Measurements from ENCODE around the gene RASA4B. TPM values are rescaled to one million over a fixed set of nuclear protein-coding genes. Genes with fewer than 3 reads are reported as not detected.
"Not testable (repeated sequence)": the region's sequence is repeated elsewhere in the genome, so short reads cannot be mapped to it uniquely, and the experiment has no call there.

The RASA4B gene
- total RNA-seq, 2 donors from 2014 or later: 2.0 to 25.7 TPM

DNA sequence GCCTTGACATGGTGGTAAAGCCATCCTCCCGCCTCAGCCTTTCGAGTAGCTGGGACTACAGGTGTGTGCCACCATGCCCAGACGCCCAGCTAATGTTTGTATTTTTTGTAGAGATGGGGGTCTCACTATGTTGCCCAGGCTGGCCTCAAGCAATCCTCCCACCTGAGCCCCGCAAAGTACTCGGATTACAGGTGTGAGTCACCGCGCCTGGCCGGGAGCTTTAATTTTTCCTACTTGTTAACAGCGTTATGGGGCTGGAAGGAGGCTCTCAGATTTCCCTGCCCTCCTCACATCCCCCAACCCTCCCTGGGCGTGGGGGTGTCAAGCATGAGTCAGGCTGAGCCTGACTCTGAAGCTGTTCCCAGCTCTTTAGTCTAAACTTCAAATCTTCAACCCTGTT lies 61.2 kb downstream of the RASA4B start:
- TF ChIP-seq POLR2AphosphoS5 (IDR thresholded peaks at IDR 0.05): no peak
- TF ChIP-seq, protein P1, sequence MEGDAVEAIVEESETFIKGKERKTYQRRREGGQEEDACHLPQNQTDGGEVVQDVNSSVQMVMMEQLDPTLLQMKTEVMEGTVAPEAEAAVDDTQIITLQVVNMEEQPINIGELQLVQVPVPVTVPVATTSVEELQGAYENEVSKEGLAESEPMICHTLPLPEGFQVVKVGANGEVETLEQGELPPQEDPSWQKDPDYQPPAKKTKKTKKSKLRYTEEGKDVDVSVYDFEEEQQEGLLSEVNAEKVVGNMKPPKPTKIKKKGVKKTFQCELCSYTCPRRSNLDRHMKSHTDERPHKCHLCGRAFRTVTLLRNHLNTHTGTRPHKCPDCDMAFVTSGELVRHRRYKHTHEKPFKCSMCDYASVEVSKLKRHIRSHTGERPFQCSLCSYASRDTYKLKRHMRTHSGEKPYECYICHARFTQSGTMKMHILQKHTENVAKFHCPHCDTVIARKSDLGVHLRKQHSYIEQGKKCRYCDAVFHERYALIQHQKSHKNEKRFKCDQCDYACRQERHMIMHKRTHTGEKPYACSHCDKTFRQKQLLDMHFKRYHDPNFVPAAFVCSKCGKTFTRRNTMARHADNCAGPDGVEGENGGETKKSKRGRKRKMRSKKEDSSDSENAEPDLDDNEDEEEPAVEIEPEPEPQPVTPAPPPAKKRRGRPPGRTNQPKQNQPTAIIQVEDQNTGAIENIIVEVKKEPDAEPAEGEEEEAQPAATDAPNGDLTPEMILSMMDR (IDR thresholded peaks at IDR 0.05): no peak
- no peak for TF ChIP-seq POLR2A (IDR thresholded peaks at IDR 0.05)
- Histone ChIP-seq H3K4me3 (no peak overlapping the region), H3K27ac (no peak overlapping the region), H3K36me3 (peaks cover 0 to 8% of the 10 kb centered on the region in 2 donors), H3K9me3 (no peaks in the 10 kb centered on the region), H3K27me3 (replicated peaks; ENCODE audit: insufficient read depth) (no peaks in the 10 kb centered on the region), H3K4me1 (replicated peaks) (no peaks in the 10 kb centered on the region)
- intact Hi-C loops (cut with DNase I): no loop called here
- no peak for DNase-seq (ENCODE audit: low spot score)
- WGBS: 65% methylated on average over 10 of the region's 10 CpGs

DNA sequence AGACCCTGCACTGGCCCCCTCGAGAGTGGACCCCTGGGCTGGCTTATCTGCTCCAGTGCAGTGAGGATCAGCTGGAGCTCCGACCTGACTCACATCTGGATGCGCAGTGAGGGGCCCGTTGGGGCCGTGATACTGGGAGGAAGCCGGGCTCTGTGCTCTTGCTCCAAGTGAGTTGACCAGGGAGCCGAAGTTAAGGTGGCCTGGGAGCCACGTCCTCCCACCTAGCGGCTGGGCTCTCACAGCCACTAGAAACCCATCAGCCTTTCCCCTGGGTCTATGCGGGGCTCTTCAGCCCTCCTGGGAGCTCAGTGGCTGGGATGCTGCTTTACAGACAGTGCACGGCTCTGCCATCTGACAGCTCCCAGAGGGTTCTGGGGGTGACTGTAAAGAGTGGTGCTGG lies 62.0 kb downstream of the RASA4B start:
- Histone ChIP-seq H3K4me1 (replicated peaks) (no peaks in the 10 kb centered on the region), H3K27me3 (replicated peaks; ENCODE audit: insufficient read depth) (no peaks in the 10 kb centered on the region), H3K9me3 (no peaks in the 10 kb centered on the region), H3K36me3 (peaks cover 0 to 8% of the 10 kb centered on the region in 2 donors), H3K27ac (no peak overlapping the region), H3K4me3 (no peak overlapping the region)
- WGBS: 87% methylated on average over 11 of the region's 11 CpGs
- TF ChIP-seq POLR2AphosphoS5 (IDR thresholded peaks at IDR 0.05): no peak
- no peak for TF ChIP-seq POLR2A (IDR thresholded peaks at IDR 0.05)
- TF ChIP-seq, protein P1 (IDR thresholded peaks at IDR 0.05): no peak
- intact Hi-C loops (cut with DNase I): no loop called here
- DNase-seq (ENCODE audit: low spot score): no peak

- H3K4me3 ChIP-seq; H3K27me3 ChIP-seq (replicated peaks; ENCODE audit: insufficient read depth); H3K36me3 ChIP-seq; H3K9me3 ChIP-seq; DNase-seq (ENCODE audit: low spot score); intact Hi-C loops (cut with DNase I); H3K4me1 ChIP-seq (replicated peaks); H3K27ac ChIP-seq: not testable (repeated sequence)
- 94% methylated on average over 10 of the region's 10 CpGs for WGBS
Measured at GRCh38 chr7:102454932-102455331, 62.6 kb downstream of the RASA4B start.

DNA sequence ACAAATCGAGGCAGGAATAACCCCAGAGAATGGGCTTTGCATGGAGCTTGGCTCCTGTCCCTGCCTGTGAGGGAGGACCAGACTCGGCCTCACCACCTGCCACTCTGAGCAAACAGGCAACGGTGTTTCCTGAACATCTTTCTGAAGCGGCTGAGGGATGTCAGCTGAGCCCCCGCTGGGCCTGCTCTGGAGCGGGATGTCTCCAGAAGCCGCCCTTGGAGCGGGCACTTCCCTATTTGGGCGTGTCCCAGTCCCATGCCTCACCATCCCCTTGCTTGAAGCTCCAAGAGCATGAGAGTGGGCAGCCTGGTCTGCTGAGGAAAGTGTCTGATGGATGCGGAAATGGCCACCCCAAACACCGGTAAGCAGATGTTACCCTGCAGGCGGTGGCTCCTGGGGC lies 63.1 kb downstream of the RASA4B start:
- H3K36me3 ChIP-seq: peaks cover 0 to 8% of the 10 kb centered on the region in 2 donors
- intact Hi-C loops (cut with DNase I): no loop called here
- H3K4me1 ChIP-seq (replicated peaks): no peaks in the 10 kb centered on the region
- H3K9me3 ChIP-seq: no peaks in the 10 kb centered on the region
- DNase-seq (ENCODE audit: low spot score): no peak
- H3K27ac ChIP-seq: no peak overlapping the region
- H3K27me3 ChIP-seq (replicated peaks; ENCODE audit: insufficient read depth): no peaks in the 10 kb centered on the region
- TF ChIP-seq, protein P1 (IDR thresholded peaks at IDR 0.05): no peak
- TF ChIP-seq POLR2AphosphoS5 (IDR thresholded peaks at IDR 0.05) (no peak), POLR2A (IDR thresholded peaks at IDR 0.05) (no peak)
- 63% methylated on average over 11 of the region's 12 CpGs for WGBS
- no peak overlapping the region for H3K4me3 ChIP-seq

DNA sequence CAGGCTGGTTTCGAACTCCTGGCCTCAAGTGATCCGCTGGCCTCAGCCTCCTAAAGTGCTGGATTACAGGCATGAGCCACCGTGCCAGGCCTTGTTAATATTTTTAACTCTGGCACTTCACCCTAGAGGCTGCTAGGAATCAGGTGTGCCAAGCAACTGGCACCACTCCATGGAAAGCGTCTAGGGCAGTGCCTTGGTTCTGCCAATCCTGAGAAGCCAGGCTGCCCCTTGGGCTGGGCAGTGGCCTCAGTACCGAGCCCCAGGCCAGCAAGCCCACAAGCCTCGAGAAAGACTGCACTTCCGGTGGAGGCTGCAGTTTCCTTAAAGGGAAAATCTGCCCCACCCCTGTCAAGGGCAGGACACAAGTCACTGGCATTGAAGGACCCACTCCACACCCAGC lies 64.3 kb downstream of the RASA4B start:
- 69% methylated on average over 7 of the region's 7 CpGs for WGBS
- no peaks in the 10 kb centered on the region for H3K4me1 ChIP-seq (replicated peaks)

More for the DNA sequence above, 64.3 kb downstream of the RASA4B start:
- Histone ChIP-seq H3K27me3 (replicated peaks; ENCODE audit: insufficient read depth) (no peaks in the 10 kb centered on the region), H3K27ac (no peak overlapping the region), H3K36me3 (peaks cover 0 to 8% of the 10 kb centered on the region in 2 donors), H3K9me3 (no peaks in the 10 kb centered on the region), H3K4me3 (no peak overlapping the region)
- intact Hi-C loops (cut with DNase I): no loop called here
- TF ChIP-seq POLR2A (IDR thresholded peaks at IDR 0.05) (no peak), POLR2AphosphoS5 (IDR thresholded peaks at IDR 0.05) (no peak)
- TF ChIP-seq, protein P1 (IDR thresholded peaks at IDR 0.05): no peak
- no peak for DNase-seq (ENCODE audit: low spot score)
